Activated T-cell treated with anti-CD3 and anti-CD28 coated beads for 24 hours (primary cell): ENCODE measurements around the gene TCERG1L.

Experiments
- DNase-seq: peaks from one replicate; pipeline ENCODE4 v3.0.0-alpha.2; 2020; ENCODE audit warnings: low read depth

Gene TCERG1L

GRCh38 chr10:131270461-131271190 is 40.9 kb downstream of the TCERG1L start:
- DNase-seq, result no peak

GRCh38 chr10:131269776-131270460 is 41.6 kb downstream of the TCERG1L start:
- no peak for DNase-seq

- DNase-seq, result no peak
These were observed 43.8 kb downstream of the TCERG1L start for GRCh38 chr10:131267814-131268095.

GRCh38 chr10:131266936-131267813 is 44.3 kb downstream of the TCERG1L start:
- DNase-seq, result no peak

- DNase-seq, result no peak
These were observed 47.3 kb downstream of the TCERG1L start for GRCh38 chr10:131264110-131264788.

- DNase-seq, result no peak
These were observed 49.5 kb downstream of the TCERG1L start for GRCh38 chr10:131261890-131262475.

GRCh38 chr10:131260452-131261211 is 50.9 kb downstream of the TCERG1L start:
- no peak for DNase-seq

- DNase-seq, result no peak
These were observed 51.5 kb downstream of the TCERG1L start for GRCh38 chr10:131260031-131260430.

- no peak for DNase-seq
These were observed 52.0 kb downstream of the TCERG1L start for GRCh38 chr10:131259535-131259934.

- no peak for DNase-seq
These were observed 53.3 kb downstream of the TCERG1L start for GRCh38 chr10:131258256-131258655.

GRCh38 chr10:131257027-131257426 is 54.5 kb downstream of the TCERG1L start:
- no peak for DNase-seq

- no peak for DNase-seq
These were observed 56.7 kb downstream of the TCERG1L start for GRCh38 chr10:131254859-131255252.

- DNase-seq, result no peak
These were observed 57.3 kb downstream of the TCERG1L start for GRCh38 chr10:131253931-131254858.

GRCh38 chr10:131252567-131253276 is 58.8 kb downstream of the TCERG1L start:
- no peak for DNase-seq

- DNase-seq, result no peak
These were observed 60.4 kb downstream of the TCERG1L start for GRCh38 chr10:131251146-131251541.

GRCh38 chr10:131250454-131251145 is 60.9 kb downstream of the TCERG1L start:
- DNase-seq, result no peak

- DNase-seq, result no peak
These were observed 61.6 kb downstream of the TCERG1L start for GRCh38 chr10:131249955-131250344.

GRCh38 chr10:131249238-131249954 is 62.1 kb downstream of the TCERG1L start:
- no peak for DNase-seq
